PC-3 (cell line): ENCODE data around the gene ISG20. TPM values are rescaled to one million over a fixed set of nuclear protein-coding genes. Genes with fewer than 3 reads are reported as not detected.
A peak's percentile ranks its signal among the peaks of the same experiment; 100 is the strongest.

ENCODE experiments used
- ATAC-seq: fragments of 200-7000 bp; cut with Tn5 transposase; 2 replicates; pipeline ENCODE4 v1.9.1; 2020; ENCODE audit warnings: mild to moderate bottlenecking, moderate library complexity
- BruUV-seq: library from RNA; stranded (reverse); fragments of 400-500 nt; replicated peaks from 2 replicates; lab custom pipeline; 2021; lab: Mats Ljungman, UMichigan
- CTCF ChIA-PET: fragments of 300-600 bp; sonication (Branson Sonifier 250); formaldehyde crosslinking; loops from one replicate; lab custom pipeline; 2022; ENCODE audit warnings: antibody characterized with exemption; lab: Charles Lee
- POLR2A ChIA-PET: fragments of 300-600 bp; sonication (Branson Sonifier 250); formaldehyde crosslinking; loops from one replicate; lab custom pipeline; 2022; ENCODE audit warnings: antibody characterized with exemption; ENCODE audit not compliant: unreplicated experiment; lab: Charles Lee
- DNase-seq: peaks from one replicate; pipeline ENCODE4 v3.0.0-alpha.2; 2015
- H2AFZ ChIP-seq: fragments of 300-600 bp; sonication (generic); 2 replicates; pipeline ENCODE4 v1.6.0; 2016; ENCODE audit warnings: antibody characterized with exemption, low read length
- H3F3A ChIP-seq: fragments of 300-600 bp; sonication (generic); one replicate; pipeline ENCODE4 v1.6.0; 2017; ENCODE audit warnings: antibody characterized with exemption, low read length, control low read depth, mild to moderate bottlenecking; ENCODE audit not compliant: unreplicated experiment
- H3K27ac ChIP-seq: fragments of 300-600 bp; sonication (generic); 2 replicates; pipeline ENCODE4 v1.5.1; 2016; ENCODE audit warnings: mild to moderate bottlenecking, low read length
- H3K27me3 ChIP-seq: fragments of 300-600 bp; sonication (generic); 2 replicates; pipeline ENCODE4 v1.6.1; 2016; ENCODE audit warnings: low read length, mixed read lengths
- H3K36me3 ChIP-seq: fragments of 300-600 bp; sonication (generic); 2 replicates; pipeline ENCODE4 v1.6.1; 2016; ENCODE audit warnings: low read depth, mixed run types, low read length, mixed read lengths
- H3K4me1 ChIP-seq: fragments of 300-600 bp; sonication (generic); 2 replicates; pipeline ENCODE4 v1.5.1; 2016; ENCODE audit warnings: low read length; ENCODE audit not compliant: insufficient read depth
- H3K4me2 ChIP-seq: fragments of 300-600 bp; sonication (generic); 2 replicates; pipeline ENCODE4 v1.6.0; 2016; ENCODE audit warnings: low read length
- H3K4me3 ChIP-seq: fragments of 300-600 bp; sonication (generic); 2 replicates; pipeline ENCODE4 v1.5.1; 2016; ENCODE audit warnings: mild to moderate bottlenecking, low read length, mixed read lengths
- H3K79me2 ChIP-seq: fragments of 300-600 bp; sonication (generic); 2 replicates; pipeline ENCODE4 v1.6.1; 2017; ENCODE audit warnings: low read length, mixed read lengths
- H3K9ac ChIP-seq: fragments of 300-600 bp; sonication (generic); 2 replicates; pipeline ENCODE4 v1.6.0; 2016; ENCODE audit warnings: mild to moderate bottlenecking, low read length
- H3K9me2 ChIP-seq: fragments of 300-600 bp; sonication (generic); replicated peaks from 2 replicates; pipeline ENCODE4 v1.6.1; 2016; ENCODE audit warnings: mixed run types, low read length, mixed read lengths
- H3K9me3 ChIP-seq: fragments of 300-600 bp; sonication (generic); 2 replicates; pipeline ENCODE4 v1.6.1; 2016; ENCODE audit warnings: low read length, mixed read lengths
- H4K20me1 ChIP-seq: fragments of 300-600 bp; sonication (generic); 2 replicates; pipeline ENCODE4 v1.6.1; 2016; ENCODE audit warnings: low read length, mixed read lengths
- EZH2 ChIP-seq: fragments of 300-600 bp; sonication (generic); IDR thresholded peaks from one replicate; pipeline ENCODE4 v1.6.1; 2017; ENCODE audit warnings: antibody characterized with exemption, mild to moderate bottlenecking, low read length; ENCODE audit not compliant: unreplicated experiment
- EZH2phosphoT487 ChIP-seq: fragments of 300-600 bp; sonication (generic); IDR thresholded peaks from 2 replicates; pipeline ENCODE4 v1.6.1; 2018; ENCODE audit warnings: mild to moderate bottlenecking, antibody characterized with exemption, low read length, borderline replicate concordance
- intact Hi-C: fragments of 100-400 bp; cut with micrococcal nuclease; formaldehyde crosslinking; loops from 2 replicates; pipeline ENCODE4 v1.9.0; 2023
- total RNA-seq: library from RNA; depleted of rRNA; stranded (reverse); fragments of >200 nt; gene quantifications from 2 replicates; pipeline ENCODE4 v1.2.3, GENCODE V29; 2014
- TF ChIP-seq, protein P1 (sequence below): fragments of 300-600 bp; sonication (generic); conservative IDR thresholded peaks from 2 replicates; pipeline ENCODE4 v1.5.1; 2017; ENCODE audit warnings: antibody characterized with exemption, low read depth, mild to moderate bottlenecking, low read length

The ISG20 gene
- total RNA-seq, 1 experiment from 2014 or later: 64.0 TPM

GRCh38 chr15:88699861-88700260, 61.0 kb downstream of the ISG20 start:
- CTCF ChIA-PET: no interaction called here
- no peak overlapping the region for H3K4me2 ChIP-seq
- H3K36me3 ChIP-seq: no peaks in the 10 kb centered on the region
- H3F3A ChIP-seq: no peaks in the 10 kb centered on the region
- H2AFZ ChIP-seq: no peak overlapping the region
- H3K4me3 ChIP-seq: no peak overlapping the region
- DNase-seq (no peak), ATAC-seq (no peak)
- H3K9me2 ChIP-seq: no peaks in the 10 kb centered on the region
- H3K4me1 ChIP-seq: no peaks in the 10 kb centered on the region
- TF ChIP-seq, protein P1, sequence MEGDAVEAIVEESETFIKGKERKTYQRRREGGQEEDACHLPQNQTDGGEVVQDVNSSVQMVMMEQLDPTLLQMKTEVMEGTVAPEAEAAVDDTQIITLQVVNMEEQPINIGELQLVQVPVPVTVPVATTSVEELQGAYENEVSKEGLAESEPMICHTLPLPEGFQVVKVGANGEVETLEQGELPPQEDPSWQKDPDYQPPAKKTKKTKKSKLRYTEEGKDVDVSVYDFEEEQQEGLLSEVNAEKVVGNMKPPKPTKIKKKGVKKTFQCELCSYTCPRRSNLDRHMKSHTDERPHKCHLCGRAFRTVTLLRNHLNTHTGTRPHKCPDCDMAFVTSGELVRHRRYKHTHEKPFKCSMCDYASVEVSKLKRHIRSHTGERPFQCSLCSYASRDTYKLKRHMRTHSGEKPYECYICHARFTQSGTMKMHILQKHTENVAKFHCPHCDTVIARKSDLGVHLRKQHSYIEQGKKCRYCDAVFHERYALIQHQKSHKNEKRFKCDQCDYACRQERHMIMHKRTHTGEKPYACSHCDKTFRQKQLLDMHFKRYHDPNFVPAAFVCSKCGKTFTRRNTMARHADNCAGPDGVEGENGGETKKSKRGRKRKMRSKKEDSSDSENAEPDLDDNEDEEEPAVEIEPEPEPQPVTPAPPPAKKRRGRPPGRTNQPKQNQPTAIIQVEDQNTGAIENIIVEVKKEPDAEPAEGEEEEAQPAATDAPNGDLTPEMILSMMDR: no peak
- no peak for TF ChIP-seq EZH2
- TF ChIP-seq EZH2phosphoT487: no peak
- POLR2A ChIA-PET: no interaction called here
- no peak overlapping the region for H3K27ac ChIP-seq
- no TSS peak for BruUV-seq
- no peaks in the 10 kb centered on the region for H3K9me3 ChIP-seq
- H3K9ac ChIP-seq: no peak overlapping the region
- no peaks in the 10 kb centered on the region for H4K20me1 ChIP-seq
- no peaks in the 10 kb centered on the region for H3K79me2 ChIP-seq
- intact Hi-C loops: no loop called here
- H3K27me3 ChIP-seq: peaks cover 53% of the 10 kb centered on the region

DNA sequence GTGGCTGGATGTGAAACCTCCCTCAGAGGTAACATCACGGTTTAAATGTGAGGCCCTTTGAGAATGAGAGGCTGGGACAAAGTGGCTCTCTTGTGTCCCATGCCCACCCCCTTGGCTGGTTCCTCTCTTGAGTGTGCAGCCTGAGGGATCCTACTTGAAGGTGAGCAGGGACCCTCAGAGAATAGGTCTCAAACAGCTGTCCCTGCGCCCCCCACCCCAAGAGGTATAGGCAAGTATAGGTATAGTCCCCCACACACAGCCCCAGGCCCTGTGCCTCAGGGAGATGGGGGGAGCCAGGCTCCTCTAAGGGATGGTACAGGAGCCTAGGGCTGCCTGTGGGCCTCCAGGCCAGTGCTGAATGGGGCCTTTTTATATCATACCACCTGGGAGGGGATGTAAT, 61.9 kb downstream of the ISG20 start:
- no peak overlapping the region for H3K4me2 ChIP-seq
- no peaks in the 10 kb centered on the region for H3K4me1 ChIP-seq
- no peaks in the 10 kb centered on the region for H3K79me2 ChIP-seq
- no peaks in the 10 kb centered on the region for H3K36me3 ChIP-seq
- H3K27me3 ChIP-seq: peaks cover 54% of the 10 kb centered on the region
- H3K9ac ChIP-seq: no peak overlapping the region
- H3K4me3 ChIP-seq: no peak overlapping the region
- no peaks in the 10 kb centered on the region for H3K9me2 ChIP-seq
- intact Hi-C loops: loop anchor here (1.0 kb wide), 2 partner anchors 43 to 76 kb away; no protein-coding TSS in a partner anchor
- H2AFZ ChIP-seq: no peak overlapping the region
- H3K9me3 ChIP-seq: no peaks in the 10 kb centered on the region
- H3F3A ChIP-seq: no peaks in the 10 kb centered on the region
- DNase-seq: no peak
- H4K20me1 ChIP-seq: no peaks in the 10 kb centered on the region
- POLR2A ChIA-PET: no interaction called here
- CTCF ChIA-PET: no interaction called here
- no peak for ATAC-seq
- TF ChIP-seq EZH2: no peak
- no peak for TF ChIP-seq EZH2phosphoT487
- TF ChIP-seq, protein P1: no peak
- BruUV-seq: no TSS peak
- no peak overlapping the region for H3K27ac ChIP-seq

GRCh38 chr15:88701561-88702095, 62.8 kb downstream of the ISG20 start:
- Histone ChIP-seq H3K36me3 (no peaks in the 10 kb centered on the region), H3K4me2 (no peak overlapping the region), H3K9ac (no peak overlapping the region), H3K79me2 (no peaks in the 10 kb centered on the region), H3K9me2 (no peaks in the 10 kb centered on the region), H2AFZ (no peak overlapping the region), H4K20me1 (no peaks in the 10 kb centered on the region), H3K9me3 (no peaks in the 10 kb centered on the region), H3K4me3 (no peak overlapping the region), H3F3A (no peaks in the 10 kb centered on the region), H3K27me3 (peaks cover 60% of the 10 kb centered on the region), H3K4me1 (no peaks in the 10 kb centered on the region), H3K27ac (no peak overlapping the region)
- CTCF ChIA-PET: interaction anchor here (0.6 to 0.7 kb wide), 2 partner anchors 60 to 132 kb away, joined by 3 read pairs; no protein-coding TSS in a partner anchor
- POLR2A ChIA-PET: no interaction called here
- no peak for ATAC-seq
- BruUV-seq: no TSS peak
- TF ChIP-seq, protein P1: peak; percentile 65
- no peak for TF ChIP-seq EZH2phosphoT487
- intact Hi-C loops: loop anchor here (1.0 kb wide), 2 partner anchors 44 to 77 kb away; no protein-coding TSS in a partner anchor
- peak; percentile 47 for DNase-seq
